GM21390 (cell line): ENCODE results near the gene GOLIM4.

Experiments used
- ATAC-seq: cut with Tn5 transposase; IDR thresholded peaks from one replicate; pipeline ENCODE4 v1.9.1; 2021; ENCODE audit not compliant: unreplicated experiment

Gene GOLIM4

DNA sequence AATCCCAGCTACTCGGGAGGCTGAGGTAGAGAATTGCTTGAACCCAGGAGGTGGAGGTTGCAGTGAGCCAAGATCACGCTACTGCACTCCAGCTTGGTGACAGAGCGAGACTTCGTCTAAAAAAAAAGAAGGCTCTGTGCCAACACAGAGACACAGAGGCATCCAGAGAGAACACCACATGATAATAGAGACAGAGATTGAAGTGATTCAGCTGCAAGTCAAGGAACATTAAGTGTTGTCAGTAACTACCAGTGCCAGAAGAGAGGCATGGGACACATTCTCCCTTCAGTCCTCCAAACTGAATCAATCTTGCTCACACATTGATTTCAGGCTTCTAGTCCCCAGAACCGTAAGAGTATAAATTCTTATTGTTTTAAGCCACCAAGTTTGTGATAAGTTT is 97.5 kb downstream of the GOLIM4 start:
- ATAC-seq: no peak

DNA sequence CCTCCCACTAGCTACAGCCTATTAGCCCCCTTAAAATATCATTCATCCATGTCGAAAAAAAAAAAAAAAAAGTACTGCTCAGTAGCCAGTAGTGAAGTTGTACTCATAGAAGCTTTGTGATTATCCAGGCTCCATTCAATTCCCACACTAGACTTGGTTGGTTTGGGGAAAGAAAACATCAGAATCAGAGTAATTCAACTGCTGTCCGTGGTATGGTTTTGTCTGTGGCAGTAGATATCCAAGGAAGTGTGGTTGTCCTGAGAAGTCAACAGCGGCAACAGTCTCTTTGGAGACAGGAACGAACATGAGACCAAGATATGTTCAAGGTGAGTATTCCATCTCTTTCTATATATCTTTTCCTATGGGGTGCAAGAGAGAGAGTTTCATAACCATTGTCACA is 99.2 kb downstream of the GOLIM4 start:
- no peak for ATAC-seq

DNA sequence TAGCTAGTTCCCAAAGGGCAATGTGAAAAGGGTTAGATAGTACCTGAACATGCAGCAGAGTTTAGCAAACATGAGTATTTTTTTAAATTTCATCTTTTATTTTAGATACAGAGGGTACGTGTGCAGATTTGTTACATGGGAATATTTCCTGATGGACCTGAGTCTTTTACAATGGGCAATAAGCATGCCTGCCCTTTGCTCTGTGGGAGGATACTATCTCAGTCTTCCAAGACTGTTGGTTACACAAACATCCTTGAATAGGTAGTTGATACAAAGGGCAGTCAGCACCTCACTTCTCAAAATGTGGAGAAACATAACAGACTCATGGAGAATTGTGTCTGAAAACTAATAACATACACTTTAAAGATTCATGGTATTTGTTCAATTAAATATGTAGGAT is 103.3 kb downstream of the GOLIM4 start:
- ATAC-seq: no peak

DNA sequence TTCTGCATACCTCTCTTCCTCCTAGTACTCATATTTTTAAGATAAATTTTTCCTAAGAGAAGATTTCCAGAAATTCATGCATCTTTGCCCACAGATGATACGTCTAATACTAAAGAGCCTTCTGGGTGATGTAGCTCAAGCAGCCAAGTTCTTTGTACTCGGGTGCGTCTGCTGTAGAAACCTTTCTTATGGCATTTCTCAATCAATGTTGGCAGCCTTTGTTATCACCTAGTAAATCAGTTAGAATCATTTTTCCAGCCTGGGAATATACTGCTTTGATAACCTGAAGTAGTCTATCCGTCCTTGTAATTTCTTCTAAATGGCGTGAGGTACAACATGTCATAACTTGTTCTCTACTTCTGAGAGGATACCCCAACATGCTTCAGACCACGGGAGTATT is 104.5 kb downstream of the GOLIM4 start:
- no peak for ATAC-seq

DNA sequence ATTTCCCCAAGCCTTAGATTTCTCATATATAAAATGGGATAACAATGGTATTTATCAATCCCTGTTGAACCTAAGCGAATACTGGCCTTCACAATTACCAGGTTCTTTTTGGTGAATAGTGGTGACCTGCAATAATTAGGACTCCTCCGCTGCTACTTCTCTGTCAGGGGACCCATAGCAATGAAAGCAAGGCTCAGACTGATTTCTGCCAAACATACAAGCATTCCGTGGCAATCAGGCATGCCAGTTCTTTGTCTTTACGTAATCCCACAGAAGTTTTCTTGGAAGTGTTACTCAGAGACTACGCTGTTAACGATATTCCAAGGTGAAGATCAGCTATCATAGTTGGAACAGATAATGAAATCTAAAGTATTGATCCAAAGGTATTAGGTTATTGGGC is 105.7 kb downstream of the GOLIM4 start:
- ATAC-seq: no peak

DNA sequence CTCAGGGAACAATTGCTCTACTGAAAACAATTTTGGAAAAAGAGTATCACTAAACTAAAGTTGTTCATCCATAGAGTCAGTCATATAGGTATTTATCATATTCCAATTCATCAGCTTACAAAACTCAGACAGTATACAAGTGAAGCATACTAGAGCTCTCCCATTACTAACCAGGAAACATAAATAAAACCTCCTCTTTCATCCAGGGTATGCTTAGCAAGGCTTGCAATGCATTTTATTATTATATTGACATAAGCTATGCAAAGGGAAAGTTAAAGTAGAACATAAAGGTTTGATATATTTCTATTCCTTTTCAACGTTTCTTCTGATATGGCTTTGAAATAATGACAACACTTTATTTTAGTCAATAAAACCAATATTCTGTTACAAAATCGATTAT is 106.7 kb downstream of the GOLIM4 start:
- no peak for ATAC-seq

DNA sequence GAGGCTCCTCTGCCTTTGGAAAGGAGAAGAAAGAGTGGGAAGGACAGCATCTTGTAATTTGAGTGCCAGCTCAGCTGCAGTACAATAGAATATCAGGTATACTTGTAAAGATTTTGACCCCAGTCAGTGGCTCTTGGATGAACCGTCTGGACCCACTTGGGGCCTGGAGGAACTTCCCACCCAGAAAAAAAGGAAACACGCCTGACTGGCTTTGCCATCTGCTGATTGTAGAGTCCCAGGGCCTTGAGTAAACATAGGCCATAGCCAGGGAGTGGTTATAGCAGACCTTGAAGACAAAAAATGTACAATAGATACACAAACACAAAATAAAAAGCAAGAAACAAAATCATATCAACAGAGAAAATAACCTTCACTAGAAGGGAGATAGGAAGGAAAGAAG is 112.1 kb downstream of the GOLIM4 start:
- ATAC-seq: no peak

DNA sequence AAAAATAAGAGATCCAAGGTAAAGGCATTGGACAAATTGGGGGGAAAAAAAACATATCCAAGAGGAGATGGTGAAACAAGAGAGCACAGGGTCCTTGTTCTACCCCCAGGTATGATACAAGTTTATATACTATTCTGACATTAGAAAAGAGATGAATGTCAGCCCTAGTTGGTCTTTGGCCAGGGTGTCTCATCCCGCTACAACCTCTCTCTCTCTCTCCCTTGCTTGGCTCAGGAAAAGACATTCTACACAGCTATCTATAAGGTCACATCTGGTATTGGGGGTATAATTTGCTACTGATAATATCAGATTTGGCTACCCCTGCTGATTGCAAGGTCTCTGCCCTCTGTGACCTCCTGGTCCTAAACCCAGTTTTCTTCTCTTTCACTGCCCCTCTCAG is 117.2 kb downstream of the GOLIM4 start:
- no peak for ATAC-seq

DNA sequence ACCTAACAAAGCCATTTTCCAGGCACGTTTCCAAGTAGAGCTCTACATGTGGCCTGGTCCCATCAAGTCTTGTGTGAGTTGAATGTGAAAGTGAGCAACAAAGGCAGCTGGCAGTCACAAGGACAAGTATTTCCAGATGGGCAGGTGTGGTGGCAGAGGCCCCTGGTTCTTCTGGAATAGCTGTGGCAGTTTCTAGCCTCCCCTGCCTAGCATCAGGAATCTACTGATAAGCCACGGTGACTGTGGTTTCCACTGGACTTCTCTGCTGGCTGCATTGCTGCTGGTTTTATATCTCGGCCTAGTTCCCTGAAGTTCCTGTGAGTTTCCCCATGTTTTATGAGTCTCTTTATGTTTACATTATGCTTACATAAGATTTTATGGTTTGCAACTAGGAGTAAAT is 117.7 kb downstream of the GOLIM4 start:
- no peak for ATAC-seq

DNA sequence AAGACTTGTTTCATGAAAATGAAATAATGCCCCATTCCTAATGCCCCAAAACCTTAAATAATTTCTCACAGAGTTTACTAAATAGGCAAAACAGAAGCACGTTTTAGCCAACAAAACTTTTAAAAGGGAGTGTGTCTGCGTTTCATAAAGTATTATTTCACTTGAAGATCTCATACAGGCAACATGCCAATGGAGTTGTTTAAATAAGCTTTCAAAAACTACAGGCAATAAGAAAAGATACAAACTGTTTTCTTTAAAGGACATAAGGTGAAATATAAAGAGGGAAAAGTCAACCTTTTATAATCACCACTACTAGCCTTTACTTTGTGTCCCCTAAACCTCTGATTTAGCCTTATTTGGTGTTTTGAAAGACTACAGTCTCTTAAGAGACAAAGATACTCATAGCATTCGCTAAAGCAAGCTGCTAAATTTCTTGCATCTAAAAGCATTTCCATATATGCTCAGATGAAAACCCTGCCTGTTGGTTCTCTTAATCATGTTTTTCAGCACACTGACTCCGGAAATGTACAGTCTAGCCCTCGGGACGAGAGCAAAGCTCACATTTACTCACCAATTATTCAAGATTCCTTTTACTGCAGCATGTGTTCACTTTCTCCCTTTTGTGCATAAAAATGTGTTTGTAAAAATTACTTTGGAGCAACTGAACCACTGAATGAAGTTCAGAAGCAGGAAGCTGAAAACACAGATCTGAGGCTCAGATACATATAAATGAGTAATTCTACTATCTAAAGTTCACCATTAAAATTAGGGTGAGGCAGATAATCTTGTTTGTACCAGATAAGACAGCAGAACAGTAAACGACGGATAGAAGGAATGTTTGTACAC is 119.0 kb downstream of the GOLIM4 start:
- no peak for ATAC-seq

DNA sequence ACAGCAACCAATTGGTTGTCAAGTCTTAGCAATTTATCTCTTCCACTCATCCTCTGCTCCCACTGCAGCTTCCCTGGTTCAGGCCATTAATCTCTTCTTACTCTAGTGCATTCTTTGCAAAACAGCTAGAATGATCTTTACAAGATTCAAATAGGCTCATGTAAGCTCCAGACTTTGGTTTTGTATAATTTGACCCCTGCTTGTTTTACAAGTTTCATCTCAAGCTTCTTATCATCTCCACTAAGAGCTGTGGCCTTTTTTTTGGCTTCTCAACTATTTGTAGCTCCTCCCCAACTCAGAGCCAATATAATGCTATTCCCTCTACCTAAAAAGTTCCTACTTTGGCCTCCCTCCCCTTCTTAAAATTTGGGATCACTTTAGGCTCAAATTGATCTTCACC is 121.8 kb downstream of the GOLIM4 start:
- no peak for ATAC-seq

DNA sequence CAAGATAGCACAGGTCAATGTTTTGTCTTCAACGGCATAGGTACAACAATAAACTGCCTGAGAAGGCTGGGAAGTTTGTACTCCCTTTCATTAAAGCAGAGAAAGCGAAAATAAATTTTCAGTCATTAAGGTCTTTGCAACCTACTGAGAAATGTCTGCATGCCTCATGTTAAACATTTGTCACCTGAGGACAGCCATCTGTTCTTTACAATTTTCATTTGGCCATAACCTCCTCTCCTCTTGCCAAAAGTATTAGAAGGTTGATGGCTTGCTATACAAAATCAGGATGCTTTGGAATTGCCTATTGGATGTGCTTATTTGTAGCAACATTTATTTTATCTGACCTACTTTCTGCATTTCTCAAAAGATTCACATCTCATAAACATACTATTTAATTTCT is 122.7 kb downstream of the GOLIM4 start:
- no peak for ATAC-seq

DNA sequence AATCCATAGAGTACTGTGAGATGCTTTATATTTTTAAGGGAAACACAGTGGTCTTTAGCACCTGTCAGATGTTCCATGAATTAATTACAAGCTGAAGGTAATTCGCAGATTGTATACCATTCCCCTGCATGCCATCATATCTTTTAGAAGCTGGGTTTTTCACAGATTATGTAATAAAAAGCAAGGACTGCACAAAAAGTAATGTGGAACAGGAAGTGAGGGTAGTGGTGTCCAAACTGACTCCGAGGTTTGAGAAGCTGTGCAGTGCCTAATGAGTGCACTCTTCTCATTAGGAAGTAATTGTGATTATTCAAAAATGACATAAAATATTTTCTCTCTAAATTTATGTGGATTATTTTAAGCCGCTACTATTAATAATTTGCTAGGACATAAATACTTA is 123.2 kb downstream of the GOLIM4 start:
- no peak for ATAC-seq

DNA sequence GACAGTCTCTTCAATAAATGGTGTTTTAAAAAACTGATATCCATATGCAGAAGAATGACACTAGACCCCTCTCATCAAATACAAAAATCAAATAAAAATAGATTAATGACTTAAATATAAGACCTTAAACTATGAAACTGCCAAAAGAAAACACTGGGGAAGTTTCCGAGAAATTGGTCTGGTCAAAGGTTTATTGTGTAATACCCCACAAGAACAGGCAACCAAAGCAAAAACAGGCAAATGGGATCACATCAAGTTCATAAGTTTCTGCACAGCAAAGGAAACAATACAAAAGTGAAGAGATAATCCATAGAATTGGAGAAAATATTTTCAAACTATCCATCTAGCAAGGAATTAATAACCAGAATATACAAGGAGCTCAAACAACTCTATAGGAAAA is 126.2 kb downstream of the GOLIM4 start:
- no peak for ATAC-seq

DNA sequence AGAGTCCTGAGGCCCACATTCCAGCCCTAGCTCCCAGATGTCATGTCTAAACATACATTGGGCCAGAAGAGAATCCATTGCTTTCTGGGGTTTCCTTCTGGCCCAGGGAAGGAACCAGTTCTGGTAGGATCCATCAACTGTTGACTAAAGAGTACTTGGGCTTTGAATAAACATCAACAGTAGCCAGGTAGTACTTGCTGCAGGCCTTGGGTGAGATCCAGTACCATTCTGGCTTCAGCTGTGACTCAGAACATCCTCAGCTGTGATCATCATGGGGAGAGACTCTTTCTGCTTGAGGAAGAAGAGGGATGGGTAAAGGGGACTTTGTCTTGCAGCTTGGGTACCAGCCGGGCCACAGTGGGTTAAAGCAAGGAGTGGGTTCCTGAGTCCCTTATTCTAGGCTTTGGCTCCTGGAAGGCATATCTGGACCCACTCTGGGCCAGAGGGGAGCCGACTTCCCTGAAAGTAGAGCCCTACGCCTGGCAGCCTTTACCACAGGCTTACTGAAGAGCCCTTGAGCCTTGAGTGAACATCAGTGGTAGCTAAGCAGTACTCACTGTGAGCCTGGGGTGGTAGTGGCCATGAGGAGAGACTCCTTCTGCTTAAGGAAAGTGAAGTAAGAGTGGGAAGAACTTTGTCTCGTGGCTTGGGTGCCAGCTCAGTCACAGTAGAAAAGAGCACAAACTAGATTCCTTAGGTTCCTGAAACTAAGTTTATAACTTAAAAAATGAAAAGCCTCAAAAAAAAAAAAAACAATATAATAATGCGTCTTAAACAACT is 128.3 kb downstream of the GOLIM4 start:
- no peak for ATAC-seq
